Liver (tissue), 3 donors: ENCODE measurements around the gene ANKRD33B.

Source experiments
- CTCF ChIP-seq: fragments of 150-350 bp; IDR thresholded peaks from 2 replicates; pipeline ENCODE4 v1.5.1; 2017; ENCODE audit warnings: improper control_type of control experiment, low read depth, low read length; ENCODE audit not compliant: missing input control
- EGR1 ChIP-seq, 2 donors: IDR thresholded peaks; 2 replicates each; pipeline ENCODE4 v1.6.1; 2016 to 2018; ENCODE audit warnings: antibody characterized with exemption in 2 of 2, low read depth in 2 of 2
- GABPA ChIP-seq, 2 donors: IDR thresholded peaks in 1 of 2; conservative IDR thresholded peaks in 1 of 2; 2 replicates each; pipeline ENCODE4 v1.6.1; 2016; ENCODE audit warnings: antibody characterized with exemption in 2 of 2, mild to moderate bottlenecking in 1 of 2, moderate library complexity in 1 of 2
- HNF4G ChIP-seq: IDR thresholded peaks from 2 replicates; pipeline ENCODE4 v1.6.1; 2016; ENCODE audit warnings: antibody characterized with exemption
- JUND ChIP-seq, 2 donors: IDR thresholded peaks; 2 replicates each; pipeline ENCODE4 v1.6.1; 2016; ENCODE audit warnings: antibody characterized with exemption in 2 of 2
- RAD21 ChIP-seq, 2 donors: IDR thresholded peaks; 2 replicates each; pipeline ENCODE4 v1.6.1; 2016; ENCODE audit warnings: antibody characterized with exemption in 2 of 2, mild to moderate bottlenecking in 2 of 2
- RXRA ChIP-seq, 2 donors: IDR thresholded peaks; 2 replicates each; pipeline ENCODE4 v1.6.1; 2017 to 2018; ENCODE audit warnings: antibody characterized with exemption in 2 of 2, mild to moderate bottlenecking in 1 of 2
- TAF1 ChIP-seq: conservative IDR thresholded peaks from 2 replicates; pipeline ENCODE4 v1.6.1; 2016; ENCODE audit warnings: antibody characterized with exemption, mild to moderate bottlenecking
- YY1 ChIP-seq: IDR thresholded peaks from 2 replicates; pipeline ENCODE4 v1.6.1; 2016; ENCODE audit warnings: antibody characterized with exemption, mild to moderate bottlenecking
- TF ChIP-seq, protein P1 (sequence below): IDR thresholded peaks from 2 replicates; pipeline ENCODE4 v1.6.1; 2016; ENCODE audit warnings: antibody characterized with exemption
- TF ChIP-seq, protein P2 (sequence below): IDR thresholded peaks from 2 replicates; pipeline ENCODE4 v1.6.1; 2016; ENCODE audit warnings: antibody characterized with exemption
- TF ChIP-seq, protein P3 (sequence below): IDR thresholded peaks from 2 replicates; pipeline ENCODE4 v1.6.1; 2016; ENCODE audit warnings: antibody characterized with exemption
- TF ChIP-seq, protein P4 (sequence below): IDR thresholded peaks from 2 replicates; pipeline ENCODE4 v1.6.1; 2016; ENCODE audit warnings: antibody characterized with exemption, mild to moderate bottlenecking
- donor health status: healthy.
- donor health status: healthy.

- TF ChIP-seq, protein P1, sequence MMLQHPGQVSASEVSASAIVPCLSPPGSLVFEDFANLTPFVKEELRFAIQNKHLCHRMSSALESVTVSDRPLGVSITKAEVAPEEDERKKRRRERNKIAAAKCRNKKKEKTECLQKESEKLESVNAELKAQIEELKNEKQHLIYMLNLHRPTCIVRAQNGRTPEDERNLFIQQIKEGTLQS: no peak
- TF ChIP-seq RAD21 (IDR thresholded peaks at IDR 0.05) (no peak), CTCF (no peak), HNF4G (no peak), EGR1 (IDR thresholded peaks at IDR 0.05; ENCODE audit: low read depth in 2 of 2) (no peak), GABPA (IDR thresholded peaks at IDR 0.05 in 1 of 2, conservative IDR thresholded peaks at IDR 0.05 in 1 of 2) (no peak), YY1 (no peak), TAF1 (no peak), JUND (IDR thresholded peaks at IDR 0.05) (no peak), RXRA (IDR thresholded peaks at IDR 0.05) (no peak)
- TF ChIP-seq, protein P2, sequence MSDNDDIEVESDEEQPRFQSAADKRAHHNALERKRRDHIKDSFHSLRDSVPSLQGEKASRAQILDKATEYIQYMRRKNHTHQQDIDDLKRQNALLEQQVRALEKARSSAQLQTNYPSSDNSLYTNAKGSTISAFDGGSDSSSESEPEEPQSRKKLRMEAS: no peak
- TF ChIP-seq, protein P3, sequence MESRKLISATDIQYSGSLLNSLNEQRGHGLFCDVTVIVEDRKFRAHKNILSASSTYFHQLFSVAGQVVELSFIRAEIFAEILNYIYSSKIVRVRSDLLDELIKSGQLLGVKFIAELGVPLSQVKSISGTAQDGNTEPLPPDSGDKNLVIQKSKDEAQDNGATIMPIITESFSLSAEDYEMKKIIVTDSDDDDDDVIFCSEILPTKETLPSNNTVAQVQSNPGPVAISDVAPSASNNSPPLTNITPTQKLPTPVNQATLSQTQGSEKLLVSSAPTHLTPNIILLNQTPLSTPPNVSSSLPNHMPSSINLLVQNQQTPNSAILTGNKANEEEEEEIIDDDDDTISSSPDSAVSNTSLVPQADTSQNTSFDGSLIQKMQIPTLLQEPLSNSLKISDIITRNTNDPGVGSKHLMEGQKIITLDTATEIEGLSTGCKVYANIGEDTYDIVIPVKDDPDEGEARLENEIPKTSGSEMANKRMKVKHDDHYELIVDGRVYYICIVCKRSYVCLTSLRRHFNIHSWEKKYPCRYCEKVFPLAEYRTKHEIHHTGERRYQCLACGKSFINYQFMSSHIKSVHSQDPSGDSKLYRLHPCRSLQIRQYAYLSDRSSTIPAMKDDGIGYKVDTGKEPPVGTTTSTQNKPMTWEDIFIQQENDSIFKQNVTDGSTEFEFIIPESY: no peak
- TF ChIP-seq, protein P4, sequence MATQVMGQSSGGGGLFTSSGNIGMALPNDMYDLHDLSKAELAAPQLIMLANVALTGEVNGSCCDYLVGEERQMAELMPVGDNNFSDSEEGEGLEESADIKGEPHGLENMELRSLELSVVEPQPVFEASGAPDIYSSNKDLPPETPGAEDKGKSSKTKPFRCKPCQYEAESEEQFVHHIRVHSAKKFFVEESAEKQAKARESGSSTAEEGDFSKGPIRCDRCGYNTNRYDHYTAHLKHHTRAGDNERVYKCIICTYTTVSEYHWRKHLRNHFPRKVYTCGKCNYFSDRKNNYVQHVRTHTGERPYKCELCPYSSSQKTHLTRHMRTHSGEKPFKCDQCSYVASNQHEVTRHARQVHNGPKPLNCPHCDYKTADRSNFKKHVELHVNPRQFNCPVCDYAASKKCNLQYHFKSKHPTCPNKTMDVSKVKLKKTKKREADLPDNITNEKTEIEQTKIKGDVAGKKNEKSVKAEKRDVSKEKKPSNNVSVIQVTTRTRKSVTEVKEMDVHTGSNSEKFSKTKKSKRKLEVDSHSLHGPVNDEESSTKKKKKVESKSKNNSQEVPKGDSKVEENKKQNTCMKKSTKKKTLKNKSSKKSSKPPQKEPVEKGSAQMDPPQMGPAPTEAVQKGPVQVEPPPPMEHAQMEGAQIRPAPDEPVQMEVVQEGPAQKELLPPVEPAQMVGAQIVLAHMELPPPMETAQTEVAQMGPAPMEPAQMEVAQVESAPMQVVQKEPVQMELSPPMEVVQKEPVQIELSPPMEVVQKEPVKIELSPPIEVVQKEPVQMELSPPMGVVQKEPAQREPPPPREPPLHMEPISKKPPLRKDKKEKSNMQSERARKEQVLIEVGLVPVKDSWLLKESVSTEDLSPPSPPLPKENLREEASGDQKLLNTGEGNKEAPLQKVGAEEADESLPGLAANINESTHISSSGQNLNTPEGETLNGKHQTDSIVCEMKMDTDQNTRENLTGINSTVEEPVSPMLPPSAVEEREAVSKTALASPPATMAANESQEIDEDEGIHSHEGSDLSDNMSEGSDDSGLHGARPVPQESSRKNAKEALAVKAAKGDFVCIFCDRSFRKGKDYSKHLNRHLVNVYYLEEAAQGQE: no peak
These were observed 108.5 kb downstream of the ANKRD33B start for GRCh38 chr5:10672146-10673016.
